ENCODE measurements around the gene MLLT3. TPM values are rescaled to one million over a fixed set of nuclear protein-coding genes. Genes with fewer than 3 reads are reported as not detected.
A peak's percentile ranks its signal among the peaks of the same experiment; 100 is the strongest.

Gene MLLT3
- total RNA-seq, 1 experiment from 2014 or later: 21.6 TPM

GRCh38 chr9:20356403-20357036, 265.8 kb downstream of the MLLT3 start:
- Histone ChIP-seq H3K79me2 (ENCODE audit: low read depth) (no peaks in the 10 kb centered on the region), H3K9me2 (ENCODE audit: insufficient read depth) (no peaks in the 10 kb centered on the region), H3K27ac (peak overlapping the region; percentile 51), H3K4me2 (peak overlapping the region; percentile 72), H3F3A (ENCODE audit: insufficient read depth, low read depth) (peaks cover 14% of the 10 kb centered on the region; the same call in 1 of the 2 replicates), H3K36me3 (ENCODE audit: low read depth) (no peaks in the 10 kb centered on the region), H3K9me3 (ENCODE audit: insufficient read depth, low read depth) (no peaks in the 10 kb centered on the region), H2AFZ (0 out of 2 replicates have a peak overlapping the region, but pooled peaks have one; percentile 22), H3K4me3 (peak overlapping the region; percentile 30; the same call in 1 of the 2 replicates), H4K20me1 (ENCODE audit: insufficient read depth) (no peaks in the 10 kb centered on the region), H3K27me3 (ENCODE audit: insufficient read depth, low read depth) (no peaks in the 10 kb centered on the region), H3K4me1 (replicated peaks; ENCODE audit: insufficient read depth) (peaks cover 24% of the 10 kb centered on the region)
- TF ChIP-seq CTCF (conservative IDR thresholded peaks at IDR 0.05): peak; percentile 74
- no peak for TF ChIP-seq EZH2 (IDR thresholded peaks at IDR 0.05; ENCODE audit: low read depth)
- ChIA-PET CTCF (interaction anchor here (0.7 kb wide), 1 partner anchor 584 kb away, joined by 3 read pairs; no protein-coding TSS in a partner anchor), POLR2A (ENCODE audit: unreplicated experiment) (no interaction called here)
- intact Hi-C loops (cut with micrococcal nuclease; ENCODE audit: unreplicated experiment): loop anchor here (1.0 to 5.0 kb wide), 6 partner anchors 156 to 755 kb away; partner anchors contain the start of gene MLLT3
- BruUV-seq (replicated peaks): no TSS peak
- peak; percentile 56 to 66 for DNase-seq

GRCh38 chr9:20355022-20355421, 267.3 kb downstream of the MLLT3 start:
- intact Hi-C loops (cut with micrococcal nuclease; ENCODE audit: unreplicated experiment): loop anchor here (5.0 kb wide), 2 partner anchors 157 to 197 kb away; no protein-coding TSS in a partner anchor
- Histone ChIP-seq H3K27ac (no peak overlapping the region), H3K9me2 (ENCODE audit: insufficient read depth) (no peaks in the 10 kb centered on the region), H3F3A (ENCODE audit: insufficient read depth, low read depth) (peaks cover 14% of the 10 kb centered on the region; the same call in 1 of the 2 replicates), H3K27me3 (ENCODE audit: insufficient read depth, low read depth) (no peaks in the 10 kb centered on the region), H3K4me2 (no peak overlapping the region), H3K36me3 (ENCODE audit: low read depth) (no peaks in the 10 kb centered on the region), H2AFZ (no peak overlapping the region), H3K4me1 (replicated peaks; ENCODE audit: insufficient read depth) (peaks cover 24% of the 10 kb centered on the region), H3K4me3 (no peak overlapping the region), H3K9me3 (ENCODE audit: insufficient read depth, low read depth) (no peaks in the 10 kb centered on the region), H3K79me2 (ENCODE audit: low read depth) (no peaks in the 10 kb centered on the region), H4K20me1 (ENCODE audit: insufficient read depth) (no peaks in the 10 kb centered on the region)
- no peak for DNase-seq
- BruUV-seq (replicated peaks): no TSS peak
- TF ChIP-seq EZH2 (IDR thresholded peaks at IDR 0.05; ENCODE audit: low read depth) (no peak), CTCF (conservative IDR thresholded peaks at IDR 0.05) (no peak)
- ChIA-PET POLR2A (ENCODE audit: unreplicated experiment) (no interaction called here), CTCF (interaction anchor here (0.5 kb wide), 1 partner anchor 260 kb away, joined by 5 read pairs; no protein-coding TSS in a partner anchor)

GRCh38 chr9:20353931-20354652, 268.2 kb downstream of the MLLT3 start:
- CTCF ChIA-PET: no interaction called here
- peak in 1 of 2 experiments; percentile 49 for DNase-seq
- H3K4me2 ChIP-seq: no peak overlapping the region

More at GRCh38 chr9:20353931-20354652, 268.2 kb downstream of the MLLT3 start:
- Histone ChIP-seq H3K79me2 (ENCODE audit: low read depth) (no peaks in the 10 kb centered on the region), H3K36me3 (ENCODE audit: low read depth) (no peaks in the 10 kb centered on the region), H3K27me3 (ENCODE audit: insufficient read depth, low read depth) (no peaks in the 10 kb centered on the region), H2AFZ (no peak overlapping the region), H3K9me3 (ENCODE audit: insufficient read depth, low read depth) (no peaks in the 10 kb centered on the region), H4K20me1 (ENCODE audit: insufficient read depth) (no peaks in the 10 kb centered on the region), H3K9me2 (ENCODE audit: insufficient read depth) (no peaks in the 10 kb centered on the region), H3K27ac (no peak overlapping the region), H3K4me3 (no peak overlapping the region), H3K4me1 (replicated peaks; ENCODE audit: insufficient read depth) (peaks cover 24% of the 10 kb centered on the region), H3F3A (ENCODE audit: insufficient read depth, low read depth) (peaks cover 14% of the 10 kb centered on the region; the same call in 1 of the 2 replicates)
- POLR2A ChIA-PET (ENCODE audit: unreplicated experiment): no interaction called here
- intact Hi-C loops (cut with micrococcal nuclease; ENCODE audit: unreplicated experiment): no loop called here
- no peak for TF ChIP-seq CTCF (conservative IDR thresholded peaks at IDR 0.05)
- TF ChIP-seq EZH2 (IDR thresholded peaks at IDR 0.05; ENCODE audit: low read depth): no peak
- no TSS peak for BruUV-seq (replicated peaks)
